VCaP (cell line): ENCODE data around the gene SLC22A1.

ENCODE experiments used
- H3K27ac ChIP-seq: fragments of 450-650 bp; 2 replicates; pipeline ENCODE4 v1.5.1; 2017
- CTCF ChIP-seq: fragments of 450-650 bp; conservative IDR thresholded peaks from 2 replicates; pipeline ENCODE4 v1.5.1; 2017; ENCODE audit warnings: mild to moderate bottlenecking, moderate library complexity

SLC22A1 gene

GRCh38 chr6:160146454-160147145 is 25.0 kb downstream of the SLC22A1 start:
- TF ChIP-seq CTCF: no peak
- no peak overlapping the region for H3K27ac ChIP-seq

GRCh38 chr6:160147146-160147536 is 25.5 kb downstream of the SLC22A1 start:
- TF ChIP-seq CTCF: no peak
- H3K27ac ChIP-seq: no peak overlapping the region

GRCh38 chr6:160154471-160154870 is 32.9 kb downstream of the SLC22A1 start:
- TF ChIP-seq CTCF: no peak
- H3K27ac ChIP-seq: no peak overlapping the region

GRCh38 chr6:160156842-160157241 is 35.2 kb downstream of the SLC22A1 start:
- TF ChIP-seq CTCF: no peak
- no peak overlapping the region for H3K27ac ChIP-seq

- TF ChIP-seq CTCF: peak; percentile 71
- H3K27ac ChIP-seq: peak overlapping the region; percentile 63
Measured at GRCh38 chr6:160160450-160160849, 38.8 kb downstream of the SLC22A1 start.

- H3K27ac ChIP-seq: peak overlapping the region; percentile 63
- no peak for TF ChIP-seq CTCF
Measured at GRCh38 chr6:160160929-160161646, 39.5 kb downstream of the SLC22A1 start.

GRCh38 chr6:160161647-160161986 is 40.0 kb downstream of the SLC22A1 start:
- TF ChIP-seq CTCF: no peak

More at GRCh38 chr6:160161647-160161986, 40.0 kb downstream of the SLC22A1 start:
- no peak overlapping the region for H3K27ac ChIP-seq
